Smooth muscle cell (in vitro differentiated cells): ENCODE results near the gene RCOR1. TPM values are rescaled to one million over a fixed set of nuclear protein-coding genes. Genes with fewer than 3 reads are reported as not detected.
A peak's percentile ranks its signal among the peaks of the same experiment; 100 is the strongest.
"Not testable (repeated sequence)": the region's sequence is repeated elsewhere in the genome, so short reads cannot be mapped to it uniquely, and the experiment has no call there.

Experiments
- DNase-seq: peaks from one replicate; lab custom pipeline; 2025; ENCODE audit not compliant: unreplicated experiment; lab: John Stamatoyannopoulos, UW
- H2AFZ ChIP-seq: fragments of 200-600 bp; sonication (generic); 2 replicates; pipeline ENCODE4 v1.6.0; 2016; ENCODE audit warnings: antibody characterized with exemption, low read depth, mild to moderate bottlenecking
- H3F3A ChIP-seq: fragments of 200-600 bp; sonication (generic); 2 replicates; pipeline ENCODE4 v1.6.0; 2017; ENCODE audit warnings: antibody characterized with exemption, low read depth
- H3K27ac ChIP-seq: fragments of 200-600 bp; sonication (generic); 2 replicates; pipeline ENCODE4 v1.5.1; 2016; ENCODE audit warnings: low read depth, mild to moderate bottlenecking
- H3K27me3 ChIP-seq: fragments of 200-600 bp; sonication (generic); 2 replicates; pipeline ENCODE4 v1.6.1; 2016; ENCODE audit warnings: low read depth, mild to moderate bottlenecking
- H3K36me3 ChIP-seq: fragments of 200-600 bp; sonication (generic); 2 replicates; pipeline ENCODE4 v1.5.1; 2016; ENCODE audit warnings: low read depth
- H3K4me1 ChIP-seq: fragments of 200-600 bp; sonication (generic); 2 replicates; pipeline ENCODE4 v1.5.1; 2016; ENCODE audit warnings: low read depth
- H3K4me2 ChIP-seq: fragments of 200-600 bp; sonication (generic); 2 replicates; pipeline ENCODE4 v1.6.0; 2016; ENCODE audit warnings: mild to moderate bottlenecking
- H3K4me3 ChIP-seq: fragments of 200-600 bp; sonication (generic); 2 replicates; pipeline ENCODE4 v1.5.1; 2016; ENCODE audit warnings: mild to moderate bottlenecking
- H3K79me2 ChIP-seq: fragments of 200-600 bp; sonication (generic); 2 replicates; pipeline ENCODE4 v1.6.0; 2016; ENCODE audit warnings: low read depth, mild to moderate bottlenecking
- H3K9ac ChIP-seq: fragments of 200-600 bp; sonication (generic); 2 replicates; pipeline ENCODE4 v1.6.0; 2016; ENCODE audit warnings: low read depth
- H3K9me3 ChIP-seq: fragments of 200-600 bp; sonication (generic); replicated peaks from 2 replicates; pipeline ENCODE4 v1.5.1; 2016; ENCODE audit warnings: low read depth
- H4K20me1 ChIP-seq: fragments of 200-600 bp; sonication (generic); 2 replicates; pipeline ENCODE4 v1.6.0; 2016; ENCODE audit warnings: low read depth
- WGBS: methylation state at CpG from one replicate; pipeline ENCODE4 v1.1.7; 2016; ENCODE audit warnings: low lambda C conversion rate; 5-methylcytosine and 5-hydroxymethylcytosine counted together
- polyA plus RNA-seq: library from polyadenylated mRNA; unstranded; fragments of >200 nt; fragmentation: Nextera tagmentation; extraction: Ambion mirVana; gene quantifications from 2 replicates; pipeline ENCODE4 v1.2.1, GENCODE V29; 2016
- total RNA-seq: library from RNA; depleted of rRNA; stranded (reverse); fragments of >200 nt; gene quantifications from 2 replicates; pipeline ENCODE4 v1.2.3, GENCODE V29; 2014
- TF ChIP-seq, protein P1 (sequence below): fragments of 200-600 bp; sonication (generic); IDR thresholded peaks from 2 replicates; pipeline ENCODE4 v1.5.1; 2017; ENCODE audit warnings: borderline replicate concordance, mild to moderate bottlenecking, antibody characterized with exemption; ENCODE audit not compliant: insufficient read depth, poor library complexity, severe bottlenecking

Gene RCOR1
- total and polyA plus RNA-seq, 2 experiments from 2014 or later = 4.4 to 29.3 TPM

- H3K27me3 ChIP-seq = peaks cover 9% of the 10 kb centered on the region
- H3F3A ChIP-seq = peaks cover 7% of the 10 kb centered on the region
- H3K4me1 ChIP-seq = peaks cover 10% of the 10 kb centered on the region
- TF ChIP-seq, protein P1, sequence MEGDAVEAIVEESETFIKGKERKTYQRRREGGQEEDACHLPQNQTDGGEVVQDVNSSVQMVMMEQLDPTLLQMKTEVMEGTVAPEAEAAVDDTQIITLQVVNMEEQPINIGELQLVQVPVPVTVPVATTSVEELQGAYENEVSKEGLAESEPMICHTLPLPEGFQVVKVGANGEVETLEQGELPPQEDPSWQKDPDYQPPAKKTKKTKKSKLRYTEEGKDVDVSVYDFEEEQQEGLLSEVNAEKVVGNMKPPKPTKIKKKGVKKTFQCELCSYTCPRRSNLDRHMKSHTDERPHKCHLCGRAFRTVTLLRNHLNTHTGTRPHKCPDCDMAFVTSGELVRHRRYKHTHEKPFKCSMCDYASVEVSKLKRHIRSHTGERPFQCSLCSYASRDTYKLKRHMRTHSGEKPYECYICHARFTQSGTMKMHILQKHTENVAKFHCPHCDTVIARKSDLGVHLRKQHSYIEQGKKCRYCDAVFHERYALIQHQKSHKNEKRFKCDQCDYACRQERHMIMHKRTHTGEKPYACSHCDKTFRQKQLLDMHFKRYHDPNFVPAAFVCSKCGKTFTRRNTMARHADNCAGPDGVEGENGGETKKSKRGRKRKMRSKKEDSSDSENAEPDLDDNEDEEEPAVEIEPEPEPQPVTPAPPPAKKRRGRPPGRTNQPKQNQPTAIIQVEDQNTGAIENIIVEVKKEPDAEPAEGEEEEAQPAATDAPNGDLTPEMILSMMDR = no peak
- H3K9ac ChIP-seq = no peak overlapping the region
- peak overlapping the region; percentile 28 for H3K4me3 ChIP-seq
- no peak overlapping the region for H3K27ac ChIP-seq
- no peaks in the 10 kb centered on the region for H3K79me2 ChIP-seq
- no peaks in the 10 kb centered on the region for H3K9me3 ChIP-seq
- H2AFZ ChIP-seq = peak overlapping the region; percentile 75
- H4K20me1 ChIP-seq = no peaks in the 10 kb centered on the region
- H3K4me2 ChIP-seq = peak overlapping the region; percentile 35
- DNase-seq = no peak
- 41% methylated on average over 28 of the region's 29 CpGs for WGBS
- no peaks in the 10 kb centered on the region for H3K36me3 ChIP-seq
Observed at GRCh38 chr14:102545461-102546265, 46.8 kb upstream of the RCOR1 start.

DNA sequence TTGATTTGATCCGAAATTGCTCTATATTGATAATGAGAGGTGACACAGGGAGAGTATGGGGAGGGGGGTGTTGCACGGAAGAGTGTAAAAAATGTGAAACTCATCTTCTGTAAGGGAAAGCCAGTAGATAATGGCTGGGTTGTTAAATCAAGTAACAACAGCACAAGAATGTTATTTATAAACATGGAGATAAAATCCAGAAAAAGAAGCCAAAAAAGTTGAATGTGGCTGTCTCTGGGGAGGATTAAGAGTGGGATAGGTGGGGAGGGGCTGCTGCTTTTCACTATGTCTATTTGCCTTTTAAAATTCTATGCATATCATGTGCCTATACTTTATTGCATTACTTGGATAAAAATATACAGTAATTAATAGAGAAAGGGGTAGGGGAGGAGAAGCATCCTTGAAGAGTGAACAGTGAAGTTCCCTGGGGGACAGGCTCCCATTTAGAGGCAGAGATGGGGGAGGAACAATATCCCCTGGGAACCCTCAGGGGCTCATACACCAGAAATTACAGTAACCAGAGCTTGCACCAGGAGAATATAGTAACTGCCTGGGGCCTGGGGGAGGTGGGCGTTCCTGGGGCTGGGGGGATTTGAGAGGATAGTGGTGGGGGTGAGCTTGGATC, 43.7 kb upstream of the RCOR1 start:
- Histone ChIP-seq H4K20me1 (no peaks in the 10 kb centered on the region), H3K4me2 (no peak overlapping the region), H3K27ac (no peak overlapping the region), H3K36me3 (no peaks in the 10 kb centered on the region), H3K9ac (no peak overlapping the region), H3F3A (peaks cover 7% of the 10 kb centered on the region), H3K79me2 (no peaks in the 10 kb centered on the region), H3K27me3 (peaks cover 9% of the 10 kb centered on the region), H2AFZ (no peak overlapping the region), H3K4me3 (no peak overlapping the region), H3K9me3 (no peaks in the 10 kb centered on the region), H3K4me1 (peaks cover 20% of the 10 kb centered on the region)
- TF ChIP-seq, protein P1 = no peak
- no peak for DNase-seq
- WGBS = 62% methylated on average over 3 of the region's 3 CpGs

- H3K27me3 ChIP-seq, H3K9me3 ChIP-seq, DNase-seq, H3F3A ChIP-seq, H2AFZ ChIP-seq, H4K20me1 ChIP-seq, H3K79me2 ChIP-seq, H3K4me2 ChIP-seq, H3K27ac ChIP-seq, H3K4me3 ChIP-seq, H3K9ac ChIP-seq, H3K36me3 ChIP-seq: not testable (repeated sequence)
- peaks cover 12% of the 10 kb centered on the region for H3K4me1 ChIP-seq
- WGBS = 68% methylated on average over 3 of the region's 3 CpGs
Observed at GRCh38 chr14:102550927-102551401, 41.5 kb upstream of the RCOR1 start.

- Histone ChIP-seq H3K9ac (no peak overlapping the region), H3K27ac (peak overlapping the region; percentile 23), H3K27me3 (no peaks in the 10 kb centered on the region), H3K79me2 (no peaks in the 10 kb centered on the region), H3K4me2 (peak overlapping the region; percentile 54), H3K4me1 (peaks cover 11% of the 10 kb centered on the region), H4K20me1 (no peaks in the 10 kb centered on the region), H3K9me3 (no peaks in the 10 kb centered on the region), H3F3A (no peaks in the 10 kb centered on the region), H3K36me3 (no peaks in the 10 kb centered on the region), H3K4me3 (no peak overlapping the region), H2AFZ (peak overlapping the region; percentile 43)
- 59% methylated on average over 14 of the region's 14 CpGs for WGBS
- TF ChIP-seq, protein P1 = no peak
- DNase-seq = no peak
Observed at GRCh38 chr14:102551995-102552705, 40.3 kb upstream of the RCOR1 start.
